ENCODE data around the gene STX8. TPM values are rescaled to one million over a fixed set of nuclear protein-coding genes. Genes with fewer than 3 reads are reported as not detected.

STX8 gene
- polyA plus RNA-seq, 1 experiment, result 44.7 TPM

DNA sequence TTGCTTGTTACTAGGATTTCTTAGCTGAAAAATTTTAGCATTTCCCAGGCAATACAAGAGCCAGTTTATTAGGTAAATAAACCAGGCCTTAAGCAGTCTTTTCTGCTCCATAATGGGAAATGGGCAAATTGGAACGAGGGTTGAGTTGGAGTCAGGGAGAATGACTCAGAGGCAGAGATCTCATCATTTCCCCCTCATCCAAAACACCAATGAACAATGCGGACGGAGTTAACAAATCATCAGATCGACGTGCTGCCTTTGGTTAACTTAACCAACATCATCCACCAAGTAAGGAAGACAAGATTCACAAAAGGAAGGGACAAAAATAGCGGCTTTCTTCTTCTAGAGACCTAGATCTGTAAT lies 243.5 kb downstream of the STX8 start:
- H3K36me3 ChIP-seq (ENCODE audit: control insufficient read depth, insufficient read depth, low read length), result no peaks in the 10 kb centered on the region
- no peak for DNase-seq (ENCODE audit: low read depth)
- no peaks in the 10 kb centered on the region for H3K27me3 ChIP-seq (ENCODE audit: control insufficient read depth, insufficient read depth, low read length)
- H3K4me3 ChIP-seq (ENCODE audit: low read depth, low read length), result no peak overlapping the region
- no peak for TF ChIP-seq CTCF (IDR thresholded peaks at IDR 0.05; ENCODE audit: insufficient read depth, low read depth, low read length)
- CTCF ChIA-PET, result no interaction called here
- POLR2A ChIA-PET, result no interaction called here

DNA sequence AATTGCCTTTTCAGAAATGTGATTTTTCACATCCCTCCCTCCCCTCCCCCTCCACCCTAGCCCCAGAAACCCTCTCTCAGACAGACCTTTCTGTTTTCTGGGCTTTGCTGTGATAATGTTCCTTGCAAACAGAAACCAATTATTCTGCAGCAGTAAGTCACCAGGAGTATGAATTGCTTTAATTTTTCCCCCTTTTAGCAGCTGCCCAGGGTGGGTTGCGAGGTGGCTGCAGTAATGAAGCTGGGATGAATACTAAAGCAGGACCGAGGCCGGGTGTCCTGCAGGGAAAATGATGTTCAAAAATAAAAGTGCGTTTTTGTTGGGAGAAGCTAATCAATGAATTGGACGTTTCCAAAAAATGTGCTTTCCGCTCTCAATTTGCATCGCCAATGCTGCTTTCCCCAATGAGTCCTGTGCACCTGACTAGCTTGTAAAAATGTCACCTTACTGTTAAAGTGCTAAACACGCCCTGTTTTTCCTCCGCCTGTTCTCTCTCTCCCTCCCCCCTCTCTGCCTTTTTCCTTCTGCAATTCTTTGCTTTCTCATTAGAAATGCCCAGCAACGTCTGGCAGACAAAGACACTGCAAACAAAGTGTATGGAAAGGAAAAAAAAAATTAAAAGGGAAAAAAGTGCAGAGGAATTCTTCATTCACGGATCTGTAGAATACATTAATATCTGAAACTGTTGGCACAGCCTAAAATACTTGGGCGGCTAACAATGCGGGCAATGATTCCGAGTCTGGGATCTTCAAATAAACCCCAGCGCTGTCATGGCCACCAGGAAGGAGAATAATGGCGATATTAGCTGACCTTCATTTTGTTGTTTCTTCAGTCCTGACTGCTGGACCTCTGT lies 244.1 kb downstream of the STX8 start:
- no peaks in the 10 kb centered on the region for H3K36me3 ChIP-seq (ENCODE audit: control insufficient read depth, insufficient read depth, low read length)
- H3K4me3 ChIP-seq (ENCODE audit: low read depth, low read length), result no peak overlapping the region
- H3K27me3 ChIP-seq (ENCODE audit: control insufficient read depth, insufficient read depth, low read length), result no peaks in the 10 kb centered on the region
- POLR2A ChIA-PET, result no interaction called here
- CTCF ChIA-PET, result interaction anchor here (1.2 kb wide), 1 partner anchor 39 kb away, joined by 3 read pairs; no protein-coding TSS in a partner anchor
- no peak for TF ChIP-seq CTCF (IDR thresholded peaks at IDR 0.05; ENCODE audit: insufficient read depth, low read depth, low read length)
- no peak for DNase-seq (ENCODE audit: low read depth)

DNA sequence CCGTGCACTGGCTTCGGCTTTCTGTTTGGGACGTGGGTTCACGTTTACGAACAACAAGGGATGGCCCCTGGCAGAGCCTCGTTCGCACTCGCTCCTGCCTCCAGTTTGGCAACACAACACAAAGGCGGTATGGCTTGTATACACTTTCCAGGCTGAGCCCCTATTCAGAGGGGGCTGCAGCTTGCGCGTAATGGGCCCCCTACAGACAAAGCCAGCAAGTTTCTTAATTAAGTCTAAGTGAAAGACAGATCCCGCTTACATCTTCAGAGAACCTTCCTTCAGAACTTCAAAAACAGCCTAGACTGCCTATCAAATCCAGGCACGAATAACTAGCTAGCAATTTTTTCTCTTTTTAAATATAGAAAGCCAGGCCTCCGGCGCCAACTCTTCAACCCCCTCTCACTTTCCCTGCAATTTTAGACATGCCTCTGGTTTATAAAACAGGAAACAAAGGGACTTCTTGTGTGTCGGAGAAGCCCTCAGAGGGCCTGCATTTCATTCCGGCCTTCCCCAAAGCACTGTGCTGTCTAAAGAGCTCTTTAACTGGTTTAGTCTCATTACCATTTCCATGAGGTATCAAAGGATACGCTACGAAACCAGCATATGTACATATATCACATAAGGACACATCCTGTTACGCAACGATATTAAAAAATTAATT lies 244.9 kb downstream of the STX8 start:
- H3K4me3 ChIP-seq (ENCODE audit: low read depth, low read length), result no peak overlapping the region
- ChIA-PET CTCF (interaction anchor here (1.2 kb wide), 1 partner anchor 38 kb away, joined by 3 read pairs; no protein-coding TSS in a partner anchor), POLR2A (no interaction called here)
- DNase-seq (ENCODE audit: low read depth), result no peak
- H3K36me3 ChIP-seq (ENCODE audit: control insufficient read depth, insufficient read depth, low read length), result no peaks in the 10 kb centered on the region
- TF ChIP-seq CTCF (IDR thresholded peaks at IDR 0.05; ENCODE audit: insufficient read depth, low read depth, low read length), result no peak
- H3K27me3 ChIP-seq (ENCODE audit: control insufficient read depth, insufficient read depth, low read length), result no peaks in the 10 kb centered on the region

DNA sequence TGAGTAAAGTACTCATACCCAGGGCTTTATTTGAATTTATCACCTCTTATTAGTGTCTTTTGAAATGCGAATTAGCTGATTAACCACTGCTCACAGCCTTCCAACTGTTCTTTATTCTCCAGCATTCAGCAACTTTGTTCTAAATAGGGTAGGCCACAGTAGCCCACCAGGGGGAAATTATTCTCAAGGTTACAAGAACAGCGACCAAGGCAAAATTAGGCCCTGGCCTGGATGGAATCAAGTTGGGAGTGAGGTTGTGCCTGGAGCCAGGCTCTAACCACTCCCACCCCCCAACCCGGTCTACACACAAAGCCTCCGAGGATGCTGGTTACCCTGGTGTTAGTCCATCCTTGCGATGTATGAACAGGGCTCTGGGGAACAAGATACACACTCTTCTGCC lies 245.5 kb downstream of the STX8 start:
- Histone ChIP-seq H3K27me3 (ENCODE audit: control insufficient read depth, insufficient read depth, low read length) (no peaks in the 10 kb centered on the region), H3K36me3 (ENCODE audit: control insufficient read depth, insufficient read depth, low read length) (no peaks in the 10 kb centered on the region), H3K4me3 (ENCODE audit: low read depth, low read length) (no peak overlapping the region)
- ChIA-PET POLR2A (no interaction called here), CTCF (no interaction called here)
- DNase-seq (ENCODE audit: low read depth), result no peak
- no peak for TF ChIP-seq CTCF (IDR thresholded peaks at IDR 0.05; ENCODE audit: insufficient read depth, low read depth, low read length)

GRCh38 chr17:9329251-9329921 lies 246.2 kb downstream of the STX8 start:
- Histone ChIP-seq H3K4me3 (ENCODE audit: low read depth, low read length) (no peak overlapping the region), H3K27me3 (ENCODE audit: control insufficient read depth, insufficient read depth, low read length) (no peaks in the 10 kb centered on the region), H3K36me3 (ENCODE audit: control insufficient read depth, insufficient read depth, low read length) (no peaks in the 10 kb centered on the region)
- ChIA-PET CTCF (no interaction called here), POLR2A (interaction anchor here (0.6 kb wide), 1 partner anchor 10 kb away, joined by 6 read pairs; no protein-coding TSS in a partner anchor)
- TF ChIP-seq CTCF (IDR thresholded peaks at IDR 0.05; ENCODE audit: insufficient read depth, low read depth, low read length), result no peak
- DNase-seq (ENCODE audit: low read depth), result no peak
